ENCODE measurements around the gene VPS36.
A peak's percentile ranks its signal among the peaks of the same experiment; 100 is the strongest.

The VPS36 gene

DNA sequence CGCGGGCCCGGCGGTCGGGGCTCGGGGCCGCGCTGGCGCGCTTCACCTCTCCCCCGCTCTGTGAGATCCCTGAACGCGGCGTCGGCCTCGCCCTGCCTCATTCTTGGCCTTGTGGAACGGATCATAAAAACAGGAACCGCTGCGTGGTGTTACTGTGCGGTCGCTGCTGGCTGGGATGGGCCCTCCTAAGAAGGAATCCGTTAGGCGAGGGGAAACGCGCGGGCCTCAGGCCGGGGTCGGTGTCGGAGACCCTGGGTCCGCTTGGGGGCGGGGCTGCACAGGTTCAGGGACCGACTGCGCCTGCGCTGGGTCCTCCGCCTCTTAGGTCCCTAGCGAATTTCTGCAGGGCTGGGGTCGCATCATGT is 5.2 kb upstream of the VPS36 start:
- TF ChIP-seq FOXP2 (optimal IDR thresholded peaks at IDR 0.05; ENCODE audit: borderline replicate concordance, extremely low read depth, extremely low read length, insufficient read depth) = no peak

DNA sequence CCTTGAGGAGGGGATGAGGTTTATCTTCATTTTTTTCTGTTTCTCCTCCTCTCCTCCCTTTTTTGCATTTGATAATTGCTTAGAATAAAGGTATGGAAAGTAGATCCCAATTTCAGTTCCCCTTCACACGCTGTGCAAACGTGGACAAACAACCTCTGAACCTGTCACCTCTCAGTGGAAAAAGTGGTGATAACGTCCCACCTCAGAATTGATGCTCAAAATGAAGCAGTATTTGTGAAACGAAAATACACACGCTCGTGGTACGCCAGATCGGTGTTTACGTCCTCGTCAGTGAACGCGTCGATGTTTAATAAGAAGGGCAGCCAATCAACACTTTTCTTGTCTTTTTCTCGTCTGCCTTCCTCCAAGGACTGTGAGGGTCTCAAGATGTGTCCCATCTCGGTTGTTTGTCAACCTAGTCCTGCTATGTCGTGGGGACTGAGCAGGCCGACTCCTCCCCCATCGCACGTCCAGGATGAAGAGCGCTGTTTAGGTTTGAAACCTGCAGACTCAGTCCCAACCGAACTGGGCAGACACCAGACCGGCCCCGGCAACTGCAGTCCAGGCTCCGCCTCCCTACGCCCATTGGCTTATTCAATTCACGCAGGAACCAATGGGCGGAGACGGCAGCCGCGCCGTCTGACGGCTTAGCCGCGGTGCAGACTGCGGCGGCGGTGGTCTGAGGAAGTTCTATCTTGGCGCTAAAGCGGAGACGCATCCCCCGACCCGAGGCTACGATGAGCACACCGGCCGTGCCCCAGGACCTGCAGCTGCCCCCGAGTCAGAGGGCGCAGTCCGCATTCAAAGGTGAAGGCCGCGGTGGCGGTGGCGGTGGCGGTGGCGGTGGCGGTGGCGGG is 4.6 kb upstream of the VPS36 start, which contains the start of gene CKAP2:
TSS of gene CKAP2 (plus strand) at position 659 of the 857 bp plus-strand sequence. CDS start at position 738, 79 bp downstream.
- no peak for TF ChIP-seq FOXP2 (optimal IDR thresholded peaks at IDR 0.05; ENCODE audit: borderline replicate concordance, extremely low read depth, extremely low read length, insufficient read depth)
- peak; percentile 70; the same call in 1 of the 2 replicates for TF ChIP-seq TAF1 (IDR thresholded peaks at IDR 0.05; ENCODE audit: borderline replicate concordance, insufficient read depth, low read length)
- peak; percentile 81 for TF ChIP-seq POLR2AphosphoS5 (IDR thresholded peaks at IDR 0.05; ENCODE audit: low read depth, low read length)
- TF ChIP-seq SIN3A (IDR thresholded peaks at IDR 0.05; ENCODE audit: borderline replicate concordance, insufficient read depth, low read length) = peak; percentile 18; the same call in 1 of the 2 replicates
- TF ChIP-seq, protein P1, sequence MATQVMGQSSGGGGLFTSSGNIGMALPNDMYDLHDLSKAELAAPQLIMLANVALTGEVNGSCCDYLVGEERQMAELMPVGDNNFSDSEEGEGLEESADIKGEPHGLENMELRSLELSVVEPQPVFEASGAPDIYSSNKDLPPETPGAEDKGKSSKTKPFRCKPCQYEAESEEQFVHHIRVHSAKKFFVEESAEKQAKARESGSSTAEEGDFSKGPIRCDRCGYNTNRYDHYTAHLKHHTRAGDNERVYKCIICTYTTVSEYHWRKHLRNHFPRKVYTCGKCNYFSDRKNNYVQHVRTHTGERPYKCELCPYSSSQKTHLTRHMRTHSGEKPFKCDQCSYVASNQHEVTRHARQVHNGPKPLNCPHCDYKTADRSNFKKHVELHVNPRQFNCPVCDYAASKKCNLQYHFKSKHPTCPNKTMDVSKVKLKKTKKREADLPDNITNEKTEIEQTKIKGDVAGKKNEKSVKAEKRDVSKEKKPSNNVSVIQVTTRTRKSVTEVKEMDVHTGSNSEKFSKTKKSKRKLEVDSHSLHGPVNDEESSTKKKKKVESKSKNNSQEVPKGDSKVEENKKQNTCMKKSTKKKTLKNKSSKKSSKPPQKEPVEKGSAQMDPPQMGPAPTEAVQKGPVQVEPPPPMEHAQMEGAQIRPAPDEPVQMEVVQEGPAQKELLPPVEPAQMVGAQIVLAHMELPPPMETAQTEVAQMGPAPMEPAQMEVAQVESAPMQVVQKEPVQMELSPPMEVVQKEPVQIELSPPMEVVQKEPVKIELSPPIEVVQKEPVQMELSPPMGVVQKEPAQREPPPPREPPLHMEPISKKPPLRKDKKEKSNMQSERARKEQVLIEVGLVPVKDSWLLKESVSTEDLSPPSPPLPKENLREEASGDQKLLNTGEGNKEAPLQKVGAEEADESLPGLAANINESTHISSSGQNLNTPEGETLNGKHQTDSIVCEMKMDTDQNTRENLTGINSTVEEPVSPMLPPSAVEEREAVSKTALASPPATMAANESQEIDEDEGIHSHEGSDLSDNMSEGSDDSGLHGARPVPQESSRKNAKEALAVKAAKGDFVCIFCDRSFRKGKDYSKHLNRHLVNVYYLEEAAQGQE (IDR thresholded peaks at IDR 0.05; ENCODE audit: insufficient read depth in 1 of 2, low read depth in 2 of 2, low read length in 2 of 2) = no peak

GRCh38 chr13:52454459-52454819 is 4.0 kb upstream of the VPS36 start:
- TF ChIP-seq, protein P1 (IDR thresholded peaks at IDR 0.05; ENCODE audit: insufficient read depth in 1 of 2, low read depth in 2 of 2, low read length in 2 of 2) = no peak
- no peak for TF ChIP-seq POLR2AphosphoS5 (IDR thresholded peaks at IDR 0.05; ENCODE audit: low read depth, low read length)
- TF ChIP-seq TAF1 (IDR thresholded peaks at IDR 0.05; ENCODE audit: borderline replicate concordance, insufficient read depth, low read length) = no peak

DNA sequence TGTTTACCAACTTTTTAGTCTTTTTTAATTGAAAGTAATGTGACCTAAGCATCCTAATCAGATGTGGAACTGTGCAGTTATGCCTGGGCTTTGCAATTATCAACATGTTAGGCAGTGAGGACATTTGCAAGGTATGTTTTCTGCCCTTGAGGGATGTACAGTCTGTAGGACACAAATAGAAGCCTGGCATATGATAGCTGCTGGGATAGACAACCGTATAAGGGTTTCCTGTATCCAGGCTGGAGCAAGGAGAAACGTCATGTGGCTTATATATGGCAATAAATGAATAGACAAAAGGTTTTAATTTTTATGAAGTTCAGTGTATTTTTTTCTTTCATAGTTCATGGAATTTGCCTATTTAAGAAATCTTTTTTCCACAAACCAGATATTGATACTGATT is 2.0 kb upstream of the VPS36 start:
- TF ChIP-seq FOXP2 (optimal IDR thresholded peaks at IDR 0.05; ENCODE audit: borderline replicate concordance, extremely low read depth, extremely low read length, insufficient read depth) = no peak

GRCh38 chr13:52451135-52451804 is 836 bp upstream of the VPS36 start:
- TF ChIP-seq FOXP2 (optimal IDR thresholded peaks at IDR 0.05; ENCODE audit: borderline replicate concordance, extremely low read depth, extremely low read length, insufficient read depth) (no peak), POLR2AphosphoS5 (IDR thresholded peaks at IDR 0.05; ENCODE audit: low read depth, low read length) (no peak)

GRCh38 chr13:52450793-52451116 is 321 bp upstream of the VPS36 start:
- no peak for TF ChIP-seq FOXP2 (optimal IDR thresholded peaks at IDR 0.05; ENCODE audit: borderline replicate concordance, extremely low read depth, extremely low read length, insufficient read depth)
- no peak for TF ChIP-seq SIN3A (IDR thresholded peaks at IDR 0.05; ENCODE audit: borderline replicate concordance, insufficient read depth, low read length)
- no peak for TF ChIP-seq POLR2AphosphoS5 (IDR thresholded peaks at IDR 0.05; ENCODE audit: low read depth, low read length)
- TF ChIP-seq, protein P1 (IDR thresholded peaks at IDR 0.05; ENCODE audit: insufficient read depth in 1 of 2, low read depth in 2 of 2, low read length in 2 of 2) = no peak
